Left colon (tissue), 2 donors: ENCODE results near the gene ZFP62. TPM values are rescaled to one million over a fixed set of nuclear protein-coding genes. Genes with fewer than 3 reads are reported as not detected.

Experiments used
- ATAC-seq: fragments of 200-7000 bp; cut with Tn5 transposase; one replicate; pipeline ENCODE4 v1.9.1; 2020; ENCODE audit warnings: mild to moderate bottlenecking, moderate library complexity
- DNase-seq, 2 donors: peaks; one replicate each; pipeline ENCODE4 v3.0.0-alpha.2; 2020
- intact Hi-C, 2 donors: fragments of 100-400 bp; cut with DNase I in 1 of 2; cut with micrococcal nuclease in 1 of 2; formaldehyde crosslinking; loops; one replicate each; pipeline versions ENCODE4 v1.11.2 to v1.14.0; 2022; cut with DNase I, micrococcal nuclease
- total RNA-seq, 2 donors: library from RNA; stranded (reverse); fragmentation: NEBNext Ultra II Directional; extraction: Animal tissue kit (Norgen Biotek cat#: 25700); gene quantifications; one replicate each; pipeline ENCODE4 v1.2.1, GENCODE V29; 2021
- donor health status: DM: no; HTN: no; CAD: no.
- donor health status: DM: yes; HTN: yes; CAD: no.

ZFP62 gene
- total RNA-seq, 2 donors from 2014 or later, result 32.0 to 35.8 TPM

GRCh38 chr5:180870276-180871068 lies 9.4 kb upstream of the ZFP62 start:
- intact Hi-C loops, result no loop called here
- ATAC-seq (no peak), DNase-seq (no peak)

DNA sequence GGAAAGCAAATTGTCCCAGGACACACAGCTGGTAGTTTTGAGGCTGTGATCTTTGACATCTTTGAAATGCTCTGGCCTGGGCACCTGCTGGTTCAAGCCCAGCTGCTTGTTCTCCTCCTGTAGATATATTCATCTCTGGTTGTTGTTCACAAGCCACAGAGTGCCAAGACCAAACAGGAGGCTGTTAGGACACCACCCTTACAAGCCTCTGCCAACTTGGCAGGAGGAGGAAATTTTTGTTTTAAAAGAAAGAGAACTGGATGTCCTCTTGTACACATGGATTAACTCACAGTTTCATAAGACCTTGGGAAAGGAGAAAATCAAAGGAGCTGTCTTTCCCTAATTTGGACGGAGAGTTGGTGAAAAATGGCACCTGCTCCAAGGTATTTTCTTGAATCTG lies 8.5 kb upstream of the ZFP62 start:
- ATAC-seq (peak; percentile 10), DNase-seq (no peak)
- intact Hi-C loops, result no loop called here

- ATAC-seq (peak; percentile 67), DNase-seq (peak; percentile 84 to 97)
- intact Hi-C loops, result no loop called here
Observed at GRCh38 chr5:180868960-180869359, 7.9 kb upstream of the ZFP62 start.

- peak; percentile 31 for ATAC-seq
- intact Hi-C loops, result no loop called here
- peak in 1 of 2 donors; percentile 34 for DNase-seq
Observed at GRCh38 chr5:180866985-180867384, 5.9 kb upstream of the ZFP62 start.

DNA sequence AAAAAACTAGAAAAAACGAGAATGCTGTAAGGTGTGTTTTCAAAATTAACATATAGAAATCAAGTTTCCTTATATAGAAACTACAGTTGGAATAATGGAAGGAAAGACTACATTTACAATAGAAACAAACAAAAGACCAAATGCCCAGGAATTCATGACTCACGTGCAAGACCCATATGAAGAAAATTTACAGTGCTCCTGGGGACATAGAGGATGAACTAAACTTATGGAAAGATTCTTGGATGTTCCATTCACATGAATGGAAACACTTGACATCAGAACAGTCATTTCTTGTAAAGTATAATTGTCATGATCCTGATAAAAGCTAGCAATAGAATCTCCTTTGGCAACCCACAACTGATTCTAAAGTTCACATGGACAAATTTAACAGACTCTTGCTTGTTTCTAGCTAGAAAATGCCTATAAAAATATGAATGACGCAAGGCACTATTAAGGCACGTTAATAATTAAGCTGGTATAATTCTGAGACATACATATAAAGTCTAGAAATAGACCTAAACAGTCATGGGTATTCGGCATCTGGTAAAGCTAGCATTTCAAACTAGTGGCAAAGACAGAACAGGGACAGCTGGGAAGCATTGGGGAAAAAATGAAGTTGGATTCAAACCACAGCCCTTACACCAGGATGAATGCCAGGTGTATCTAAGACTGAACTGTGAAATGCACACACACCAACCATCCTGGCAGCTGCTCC lies 5.1 kb upstream of the ZFP62 start:
- no peak for DNase-seq
- ATAC-seq, result peak; percentile 65
- intact Hi-C loops, result no loop called here

DNA sequence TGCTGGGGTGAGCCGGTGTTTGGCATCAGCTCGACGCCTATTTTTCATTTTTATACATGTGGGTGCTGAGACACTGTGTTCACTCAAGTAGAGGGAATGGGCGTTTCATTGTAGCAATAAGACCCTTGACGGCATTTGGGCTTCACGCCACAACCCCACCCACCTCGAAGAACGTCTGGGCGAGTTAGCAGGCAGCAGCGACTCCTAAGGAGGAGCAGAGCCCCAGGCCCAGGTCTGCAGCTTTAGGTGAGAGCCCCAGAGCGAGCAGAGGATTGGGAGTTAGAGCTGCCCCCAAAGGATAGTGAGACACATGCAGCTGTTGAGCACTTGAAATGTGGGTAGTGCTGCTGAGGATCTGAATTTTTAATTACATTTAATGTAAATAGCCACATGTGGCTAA lies 1.6 kb upstream of the ZFP62 start:
- DNase-seq, result no peak
- no peak for ATAC-seq
- intact Hi-C loops, result no loop called here

DNA sequence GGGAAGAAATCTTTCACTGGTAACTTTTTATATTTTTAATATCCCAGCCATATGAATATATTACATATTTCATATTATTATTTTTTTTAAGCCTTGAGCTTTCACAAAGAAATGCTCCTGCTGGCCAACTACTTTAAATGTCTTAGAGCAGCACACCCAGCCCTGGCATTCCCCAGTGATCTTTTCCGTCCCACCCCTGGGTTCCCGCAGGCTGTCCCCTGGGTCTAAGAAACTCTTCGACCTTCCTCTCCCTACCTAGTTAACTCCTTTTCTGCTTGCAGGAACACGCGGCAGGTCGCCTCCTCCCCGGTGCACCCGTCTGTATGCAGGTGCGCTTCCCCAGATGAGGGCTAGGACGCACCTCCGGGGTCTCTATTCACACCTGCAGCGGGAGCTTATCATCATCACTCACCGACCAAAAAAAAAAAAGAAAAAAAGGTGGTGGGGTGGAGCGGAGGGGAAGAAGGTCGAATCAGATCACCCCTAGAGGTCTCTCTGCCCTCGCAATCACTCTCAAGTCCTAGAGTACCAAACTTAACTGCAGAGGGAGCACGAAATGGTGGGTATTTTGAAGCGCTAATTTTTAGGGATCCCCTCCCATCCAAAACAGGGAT lies 696 bp downstream of the ZFP62 start:
- intact Hi-C loops, result no loop called here
- ATAC-seq, result peak; percentile 55
- DNase-seq, result peak; percentile 44 to 54

GRCh38 chr5:180858586-180858985 lies 2.5 kb downstream of the ZFP62 start:
- intact Hi-C loops, result loop anchor here in 1 of 2 donors (10.0 kb wide), 1 partner anchor 74 kb away; no protein-coding TSS in a partner anchor
- DNase-seq (no peak), ATAC-seq (no peak)

- DNase-seq (no peak), ATAC-seq (no peak)
- intact Hi-C loops, result loop anchor here in 1 of 2 donors (10.0 kb wide), 1 partner anchor 69 kb away; no protein-coding TSS in a partner anchor
Observed at GRCh38 chr5:180853848-180854176, 7.3 kb downstream of the ZFP62 start.

GRCh38 chr5:180853121-180853847 lies 7.8 kb downstream of the ZFP62 start:
- intact Hi-C loops, result loop anchor here in 1 of 2 donors (10.0 kb wide), 1 partner anchor 68 kb away; no protein-coding TSS in a partner anchor
- DNase-seq (no peak), ATAC-seq (no peak)

- no peak for DNase-seq
- ATAC-seq, result no peak
- intact Hi-C loops, result loop anchor here in 1 of 2 donors (10.0 kb wide), 1 partner anchor 68 kb away; no protein-coding TSS in a partner anchor
Observed at GRCh38 chr5:180852495-180852894, 8.6 kb downstream of the ZFP62 start.

DNA sequence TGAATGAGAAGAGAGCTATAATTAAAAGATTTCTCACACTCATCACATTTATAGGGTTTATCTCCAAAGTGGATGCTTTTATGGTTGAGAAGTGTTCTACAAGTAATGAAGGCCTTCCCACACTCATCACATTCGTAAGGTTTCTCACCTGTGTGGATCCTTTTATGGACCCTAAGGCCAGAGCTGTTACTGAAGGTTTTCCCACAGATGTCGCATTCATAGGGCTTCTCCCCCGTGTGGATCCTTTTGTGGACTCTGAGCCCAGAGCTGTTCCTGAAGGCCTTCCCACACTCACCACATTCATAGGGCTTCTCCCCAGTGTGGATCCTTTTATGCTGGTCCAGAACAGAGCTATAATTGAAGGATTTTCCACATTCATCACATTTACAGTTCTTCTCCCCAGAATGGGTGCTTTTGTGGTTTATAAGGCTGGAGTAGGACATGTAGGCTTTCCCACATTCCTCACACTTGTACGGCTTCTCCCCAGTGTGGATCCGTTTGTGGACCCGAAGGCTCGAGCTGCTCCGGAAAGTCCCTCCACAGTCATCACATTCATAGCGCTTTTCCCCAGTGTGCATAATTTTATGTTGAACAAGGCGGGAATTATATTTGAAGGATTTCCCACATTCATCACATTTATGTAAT lies 10.5 kb downstream of the ZFP62 start:
- ATAC-seq (no peak), DNase-seq (no peak)
- intact Hi-C loops, result loop anchor here in 1 of 2 donors (10.0 kb wide), 1 partner anchor 66 kb away; no protein-coding TSS in a partner anchor

- intact Hi-C loops, result loop anchor here in 1 of 2 donors (10.0 kb wide), 1 partner anchor 65 kb away; no protein-coding TSS in a partner anchor
- DNase-seq, result no peak
- no peak for ATAC-seq
Observed at GRCh38 chr5:180849827-180850226, 11.2 kb downstream of the ZFP62 start.

DNA sequence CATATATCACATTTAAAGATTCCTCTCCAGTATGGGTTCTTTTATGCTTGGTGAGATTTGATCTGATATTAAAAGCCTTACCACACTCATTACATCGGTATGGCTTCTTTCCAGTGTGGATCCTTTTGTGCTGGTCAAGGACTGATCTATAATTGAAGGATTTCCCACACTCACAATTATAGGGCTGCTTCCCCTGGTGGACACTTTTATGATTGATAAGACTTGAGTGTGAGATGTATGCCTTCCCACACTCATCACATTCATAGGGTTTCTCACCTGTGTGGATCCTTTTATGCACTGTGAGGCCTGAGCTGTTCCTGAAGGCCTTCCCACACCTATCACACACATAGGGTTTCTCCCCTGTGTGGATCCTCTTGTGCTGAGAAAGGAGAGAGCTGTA lies 12.2 kb downstream of the ZFP62 start:
- intact Hi-C loops, result no loop called here
- no peak for DNase-seq
- no peak for ATAC-seq

GRCh38 chr5:180848265-180848664 lies 12.8 kb downstream of the ZFP62 start:
- ATAC-seq, result no peak
- DNase-seq, result no peak
- intact Hi-C loops, result no loop called here

DNA sequence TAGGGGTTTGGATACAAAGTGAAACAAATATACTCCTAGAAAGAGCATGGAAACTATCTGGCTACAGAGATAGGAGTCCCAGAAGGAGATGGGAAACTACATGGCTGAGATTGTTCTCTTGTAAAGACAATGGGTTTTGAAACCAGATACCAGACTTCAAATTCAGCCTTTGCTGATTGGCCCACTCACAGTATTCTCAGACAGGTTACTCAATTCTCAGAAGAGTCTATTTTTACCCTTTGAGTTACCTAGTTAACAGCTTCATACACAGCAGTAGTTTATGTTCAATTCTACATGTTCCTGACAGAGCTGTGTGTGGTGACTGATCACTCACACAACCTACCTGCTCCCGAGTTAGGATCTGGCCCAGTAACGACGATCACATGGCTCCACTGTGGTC lies 14.1 kb downstream of the ZFP62 start:
- ATAC-seq (no peak), DNase-seq (no peak)
- intact Hi-C loops, result no loop called here

DNA sequence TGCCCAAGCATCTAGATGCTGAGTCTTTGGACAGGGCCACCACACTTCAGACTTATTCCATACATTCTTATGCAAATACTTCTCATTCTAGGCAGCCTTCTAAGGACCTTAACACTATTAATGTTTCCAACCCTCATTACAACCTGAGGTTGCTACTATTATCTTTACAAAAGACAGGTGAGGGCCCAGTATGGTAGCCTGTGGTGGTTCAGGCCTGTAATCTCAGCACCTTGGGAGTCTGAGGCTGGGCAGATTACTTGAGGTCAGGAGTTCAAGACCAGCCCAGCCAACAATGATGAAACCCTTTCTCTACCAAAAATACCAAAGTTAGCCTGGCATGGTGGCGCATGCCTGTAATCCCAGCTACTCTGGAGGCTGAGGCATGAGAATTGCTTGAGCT lies 16.2 kb downstream of the ZFP62 start:
- no peak for DNase-seq
- intact Hi-C loops, result no loop called here

DNA sequence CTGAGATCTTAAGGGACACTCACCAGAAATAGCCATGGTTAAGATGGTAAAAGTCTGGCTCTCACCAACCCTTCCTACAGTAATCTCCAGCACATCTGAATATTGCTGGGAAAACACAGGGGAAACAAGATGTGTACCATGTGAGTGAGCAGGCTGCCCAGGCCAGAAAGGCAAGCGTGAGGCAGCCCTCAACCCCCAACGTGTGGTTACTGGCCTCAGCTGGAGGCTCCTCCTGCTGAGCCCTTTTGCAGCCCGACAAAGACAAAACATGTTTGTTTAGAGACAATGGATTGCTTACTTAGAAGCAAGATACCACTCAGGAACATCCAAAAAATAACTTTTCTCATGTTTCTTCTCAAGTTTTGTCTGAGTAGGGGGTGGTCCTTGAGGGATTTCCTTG lies 16.6 kb downstream of the ZFP62 start:
- DNase-seq (no peak), ATAC-seq (no peak)
- intact Hi-C loops, result no loop called here

More for the DNA sequence above, 16.2 kb downstream of the ZFP62 start:
- no peak for ATAC-seq

GRCh38 chr5:180839935-180840334 lies 21.1 kb downstream of the ZFP62 start:
- intact Hi-C loops, result no loop called here
- ATAC-seq (no peak), DNase-seq (no peak)
